Stimulated activated CD4-positive, alpha-beta T cell treated with anti-CD3 and anti-CD28 coated beads, TNF-alpha, amount 100 ng/mL, for 24 hours (primary cell): ENCODE measurements around the gene SBNO2.
"Not testable (repeated sequence)": the region's sequence is repeated elsewhere in the genome, so short reads cannot be mapped to it uniquely, and the experiment has no call there.

ENCODE experiments used
- DNase-seq, 3 experiments: peaks; one replicate each; pipeline ENCODE4 v3.0.0-alpha.2; 2020; ENCODE audit warnings: low read depth in 3 of 3

Gene SBNO2

DNA sequence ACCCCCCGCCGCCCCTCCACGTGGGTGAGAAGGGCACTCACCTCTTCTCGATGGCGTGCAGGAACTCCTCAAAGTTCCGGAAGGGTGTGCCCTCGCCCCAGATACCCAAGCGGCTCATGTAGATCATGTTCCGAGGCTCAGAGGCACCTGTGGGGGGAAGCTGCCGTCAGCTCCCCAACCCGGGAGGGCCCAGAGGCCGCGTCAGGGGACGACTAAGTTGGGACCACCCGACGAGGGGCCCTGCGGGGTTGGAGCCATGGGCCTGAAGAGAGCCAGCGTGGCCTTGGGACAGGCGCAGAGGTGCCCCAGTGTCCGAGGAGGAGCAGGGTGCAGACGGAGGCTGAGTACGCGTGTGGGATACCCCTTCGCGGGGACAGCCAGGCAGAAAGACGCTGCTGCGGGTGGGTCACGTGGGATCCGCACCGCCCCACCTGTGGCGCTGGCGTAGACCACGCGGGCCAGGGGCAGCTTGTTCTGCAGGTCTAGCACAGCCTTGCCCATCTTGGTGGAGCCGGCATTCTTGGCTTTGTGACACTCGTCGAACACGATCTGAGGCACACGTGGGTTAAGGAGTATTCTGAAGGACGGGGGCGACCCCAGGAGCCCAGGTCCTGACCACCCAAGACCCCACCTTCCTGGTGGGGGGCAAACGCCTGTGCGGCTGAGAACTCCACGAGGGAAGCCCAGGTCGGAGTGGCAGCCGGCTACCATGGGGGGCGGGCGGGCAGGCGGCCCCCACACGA, 54.4 kb downstream of the SBNO2 start:
- no peak for DNase-seq

DNA sequence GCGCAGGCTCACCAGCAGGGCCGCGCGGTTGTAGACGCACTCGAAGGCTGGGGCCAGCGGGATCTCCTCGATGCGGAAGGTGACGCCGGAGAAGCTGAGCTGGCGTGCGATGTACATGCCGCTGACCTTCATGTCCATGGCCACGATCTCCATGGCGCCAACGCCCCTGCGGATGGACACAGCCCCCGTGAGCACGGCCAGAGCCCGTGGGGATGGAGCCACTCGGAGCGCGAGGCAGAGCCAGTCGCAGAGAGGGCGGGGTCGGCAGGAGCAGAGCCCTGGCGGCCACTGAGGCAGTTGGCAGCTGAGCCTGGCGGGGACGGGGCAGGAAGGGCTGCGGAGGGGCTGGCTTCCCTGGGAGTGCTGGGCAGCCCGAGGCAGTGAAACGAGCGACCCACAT, 55.1 kb downstream of the SBNO2 start:
- no peak for DNase-seq

DNA sequence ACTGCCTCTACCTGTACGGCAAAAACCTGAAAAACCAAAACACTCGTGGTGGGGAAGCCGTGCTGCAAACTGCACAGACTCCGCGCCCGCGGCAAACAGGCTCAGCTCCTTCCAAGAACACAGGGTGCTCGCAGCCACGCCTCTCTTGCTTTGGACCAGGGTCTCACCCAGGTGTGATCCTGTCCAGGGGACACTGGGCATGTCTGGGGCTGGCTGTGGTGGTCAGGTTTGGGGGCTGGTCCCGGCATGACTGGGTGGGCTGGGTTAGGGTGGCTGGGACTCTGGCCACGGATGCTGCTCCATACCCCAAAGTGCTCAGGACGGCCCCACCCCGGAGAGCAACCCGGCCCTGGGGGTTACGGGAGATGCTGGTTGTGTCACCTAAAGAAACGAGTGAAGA, 56.4 kb downstream of the SBNO2 start:
- DNase-seq: no peak

DNA sequence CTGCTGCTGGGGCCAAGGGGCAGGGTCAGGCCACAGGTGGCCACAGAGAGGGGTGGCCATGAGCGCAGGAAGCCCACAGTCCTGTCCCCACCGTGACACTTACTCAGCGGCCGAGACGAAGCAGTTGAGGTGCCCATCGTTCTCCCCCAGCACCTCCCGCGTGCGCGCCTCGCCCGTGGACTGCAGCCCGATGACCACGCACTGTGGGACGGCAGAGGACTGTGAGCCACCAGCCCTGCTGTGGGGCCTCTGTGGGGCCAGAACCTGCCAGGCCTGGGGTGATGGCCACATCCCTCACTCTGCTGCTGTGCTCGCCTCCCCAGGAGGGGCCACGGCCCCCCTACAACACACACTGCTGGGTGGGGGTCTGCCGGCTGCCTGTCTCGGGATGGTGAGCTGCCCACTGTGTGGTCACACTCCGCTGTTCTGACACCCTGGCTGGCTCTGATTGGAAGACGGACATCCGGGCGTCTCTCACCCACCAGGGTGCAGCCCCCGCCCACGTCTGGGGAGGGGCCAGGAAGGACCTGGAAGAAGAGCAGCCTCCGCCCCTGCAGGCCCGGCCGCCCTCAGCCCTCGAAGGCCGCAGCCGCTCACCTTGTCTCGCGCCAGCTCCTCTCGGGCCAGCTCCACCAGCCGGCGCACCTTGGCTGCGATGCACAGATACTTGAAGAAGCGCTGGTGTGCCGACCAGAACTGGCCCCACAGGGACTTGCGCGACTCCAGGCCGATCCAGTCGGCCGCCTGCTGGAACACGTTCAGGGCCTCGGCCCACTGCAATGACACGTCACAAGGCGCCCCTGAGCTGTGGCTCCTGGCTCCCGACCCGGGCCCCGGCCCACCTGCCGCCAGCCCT, 57.1 kb downstream of the SBNO2 start:
- no peak for DNase-seq

DNA sequence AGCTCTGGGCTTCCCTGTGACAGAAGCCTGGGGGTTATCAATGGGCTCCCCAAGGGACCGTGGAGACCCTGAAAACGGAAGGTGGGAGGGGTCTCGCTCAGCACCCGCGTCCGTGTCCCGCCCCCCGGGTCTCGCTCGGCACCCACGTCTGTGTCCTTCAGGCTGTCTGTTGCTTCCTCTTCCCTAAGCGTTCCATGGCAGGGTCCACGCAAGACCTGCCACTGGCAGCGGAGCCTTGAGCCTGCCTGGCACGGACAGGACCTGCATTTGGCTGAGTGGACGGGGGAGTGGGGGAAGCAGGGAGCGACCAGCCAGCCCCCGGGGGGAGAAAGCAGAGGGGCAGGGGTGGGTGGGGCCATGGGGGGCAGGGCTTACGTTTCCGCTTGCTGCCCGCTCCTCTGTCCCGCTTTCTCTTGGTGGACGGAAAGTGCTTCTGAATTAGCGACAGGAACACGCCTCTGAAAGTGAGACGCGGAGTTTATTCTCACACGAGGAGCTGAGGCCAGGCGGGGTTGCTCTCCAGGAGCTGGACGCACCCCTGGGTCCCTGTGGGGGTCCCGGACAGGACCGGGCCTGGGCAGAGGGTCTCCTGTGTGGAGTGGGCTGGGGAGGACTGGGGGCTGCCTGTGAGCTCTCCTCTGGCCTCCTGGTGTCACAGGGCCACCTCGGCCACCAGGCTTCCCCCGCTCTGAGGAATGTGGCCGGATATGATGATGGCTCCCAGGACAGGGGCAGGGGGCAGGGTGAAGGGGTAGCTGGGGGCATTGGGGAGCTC, 58.2 kb downstream of the SBNO2 start:
- DNase-seq: no peak

DNA sequence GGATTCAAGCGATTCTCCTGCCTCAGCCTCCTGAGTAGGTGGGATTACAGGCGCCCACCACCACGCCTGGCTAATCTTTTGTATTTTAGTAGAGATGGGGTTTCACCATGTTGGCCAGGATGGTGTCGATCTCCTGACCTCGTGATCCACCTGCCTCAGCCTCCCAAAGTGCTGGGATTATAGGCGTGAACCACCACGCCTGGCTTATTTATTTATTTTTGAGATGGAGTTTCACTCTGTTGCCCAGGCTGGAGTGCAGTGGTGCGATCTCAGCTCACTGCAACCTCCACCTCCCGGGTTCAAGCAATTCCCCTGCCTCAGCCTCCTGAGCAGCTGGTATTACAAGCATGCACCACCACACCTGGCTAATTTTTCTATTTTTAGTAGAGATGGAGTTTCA, 59.3 kb downstream of the SBNO2 start:
- not testable (repeated sequence) for DNase-seq

DNA sequence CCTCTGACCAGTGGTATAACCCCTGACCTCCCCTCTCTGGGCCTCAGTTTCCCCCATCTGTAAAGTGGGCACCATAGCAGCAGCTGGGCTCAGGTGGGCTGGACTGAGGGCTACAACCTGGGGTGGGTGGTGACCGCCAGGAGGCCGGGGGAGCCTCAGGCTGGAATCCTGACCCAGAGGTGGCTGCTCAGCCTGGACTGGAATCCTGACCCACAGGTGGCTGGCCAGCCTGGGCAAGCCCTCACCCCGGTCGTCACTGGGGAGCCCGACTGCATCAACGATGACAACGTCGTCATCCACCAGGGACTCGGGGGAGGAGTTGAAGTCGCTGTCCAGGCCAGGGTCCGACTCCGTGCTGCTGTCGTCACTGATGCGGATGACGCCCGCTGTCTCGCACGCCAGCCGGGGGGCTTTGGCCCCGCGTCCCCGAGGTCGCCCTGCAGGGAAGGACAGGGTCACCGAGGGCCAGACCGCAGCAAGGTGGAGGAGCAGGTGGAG, 60.0 kb downstream of the SBNO2 start:
- DNase-seq: no peak

DNA sequence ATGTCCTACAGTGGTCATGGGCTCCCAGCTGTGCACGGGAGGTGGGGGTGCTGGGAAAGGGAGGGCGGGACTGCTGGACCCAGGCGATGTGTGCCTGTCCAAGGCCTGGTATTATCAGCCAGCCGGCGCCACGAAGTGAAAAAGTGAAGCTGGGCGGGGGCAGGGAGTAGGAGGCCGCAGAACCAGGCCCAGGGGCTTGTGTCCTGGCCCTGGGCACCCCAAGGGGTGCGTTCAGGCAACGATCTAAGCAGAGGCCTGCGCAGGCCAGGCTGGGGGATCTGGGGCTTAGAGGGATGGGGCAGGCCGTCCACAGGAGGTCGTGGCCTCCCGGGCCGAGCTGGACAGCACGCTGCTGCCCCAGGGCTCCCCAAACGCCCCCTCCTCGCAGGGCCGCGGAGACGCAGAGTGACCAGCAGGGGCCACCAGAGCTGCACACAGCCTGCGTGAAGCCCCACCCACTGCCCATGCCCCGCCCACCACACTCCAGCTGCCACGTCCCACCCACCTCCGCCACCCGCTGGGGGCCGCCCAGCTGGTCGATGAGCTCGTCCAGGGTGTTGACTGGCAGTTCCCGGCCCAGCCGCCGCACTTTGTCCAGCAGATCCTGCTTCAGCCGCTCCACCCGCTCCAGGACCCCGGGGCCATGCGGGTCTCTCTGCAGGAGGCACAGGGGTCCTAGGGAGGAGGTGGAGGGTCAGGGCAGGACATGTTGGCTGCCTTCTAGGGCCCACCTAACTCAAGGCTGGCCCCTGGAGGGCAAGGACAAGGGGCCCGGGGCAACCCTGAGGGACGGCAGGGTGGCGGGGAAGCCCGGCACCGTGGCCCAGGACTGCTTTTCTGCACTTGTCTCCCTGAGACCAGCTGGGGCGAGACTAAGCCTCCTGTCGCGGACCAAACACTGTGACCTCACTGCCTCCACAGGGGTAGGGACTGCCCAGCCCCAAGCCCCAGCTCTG, 60.8 kb downstream of the SBNO2 start:
- DNase-seq: peak; percentile 65 to 88 (median 65)

DNA sequence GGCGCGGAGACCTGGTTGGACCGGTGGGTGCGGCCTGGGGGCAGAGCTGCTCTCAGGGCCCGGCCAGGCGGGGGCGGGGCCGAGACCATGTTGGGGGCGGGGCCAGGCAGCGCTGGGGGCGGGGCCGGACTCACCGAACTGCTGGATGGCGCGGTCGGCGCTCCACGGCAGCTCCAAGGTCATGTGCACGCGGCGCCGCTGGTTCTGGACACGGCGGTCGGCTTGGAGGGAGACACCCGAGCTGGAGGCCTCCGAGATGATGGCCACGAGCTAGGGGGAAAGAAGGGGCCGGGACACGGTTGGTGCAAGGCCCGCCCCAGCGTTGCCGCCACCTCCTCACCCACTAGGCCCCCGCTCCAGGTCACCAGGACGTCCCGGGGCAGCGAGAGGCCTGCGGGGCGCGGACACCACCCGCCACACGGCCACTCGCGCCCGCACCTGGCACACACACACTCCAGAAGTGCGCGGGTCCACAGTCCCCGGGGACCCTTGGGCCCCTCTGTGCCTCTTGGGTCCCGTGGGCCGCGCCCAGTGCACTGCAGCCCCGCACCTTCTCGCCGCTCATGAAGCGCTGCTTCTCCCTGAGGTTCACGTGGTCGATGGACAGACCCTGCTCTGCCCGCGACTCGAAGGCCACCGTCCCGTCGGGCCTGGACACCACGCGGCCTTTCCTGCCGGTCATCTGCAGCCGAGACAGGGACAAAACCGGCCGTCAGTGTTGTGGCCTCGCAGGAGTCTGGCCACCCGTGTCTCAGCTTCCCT, 61.6 kb downstream of the SBNO2 start:
- DNase-seq: no peak

DNA sequence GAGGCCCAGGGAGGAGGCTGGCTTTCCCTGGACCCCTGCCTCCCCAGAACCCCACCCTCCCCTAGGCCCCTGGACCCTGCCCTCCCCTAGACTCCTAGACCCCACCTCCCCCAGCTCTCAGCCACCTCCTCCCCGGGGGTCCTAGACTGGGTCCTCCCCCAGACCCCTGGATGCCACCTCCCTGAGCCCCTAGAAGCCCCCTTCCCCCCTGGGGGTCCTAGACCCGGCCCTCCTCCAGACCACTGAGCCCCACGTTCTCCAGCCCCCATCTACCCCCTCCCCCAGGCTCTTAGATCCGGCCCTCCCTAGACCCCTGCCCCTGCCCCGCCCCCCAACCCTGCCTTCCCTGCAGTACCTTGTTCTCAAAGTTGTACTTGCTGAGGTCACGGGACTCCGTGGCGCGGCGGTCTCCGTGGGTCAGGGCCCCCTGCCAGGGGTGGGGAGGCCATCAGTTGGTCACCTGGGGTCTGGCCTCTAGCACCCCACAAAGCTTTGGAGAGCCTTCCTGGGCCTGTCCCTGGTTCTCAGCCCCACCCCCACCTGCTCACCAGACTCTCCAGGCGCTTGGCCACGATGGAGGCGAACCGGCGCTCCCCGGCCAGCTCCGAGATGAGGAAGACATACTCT, 62.3 kb downstream of the SBNO2 start:
- no peak for DNase-seq

DNA sequence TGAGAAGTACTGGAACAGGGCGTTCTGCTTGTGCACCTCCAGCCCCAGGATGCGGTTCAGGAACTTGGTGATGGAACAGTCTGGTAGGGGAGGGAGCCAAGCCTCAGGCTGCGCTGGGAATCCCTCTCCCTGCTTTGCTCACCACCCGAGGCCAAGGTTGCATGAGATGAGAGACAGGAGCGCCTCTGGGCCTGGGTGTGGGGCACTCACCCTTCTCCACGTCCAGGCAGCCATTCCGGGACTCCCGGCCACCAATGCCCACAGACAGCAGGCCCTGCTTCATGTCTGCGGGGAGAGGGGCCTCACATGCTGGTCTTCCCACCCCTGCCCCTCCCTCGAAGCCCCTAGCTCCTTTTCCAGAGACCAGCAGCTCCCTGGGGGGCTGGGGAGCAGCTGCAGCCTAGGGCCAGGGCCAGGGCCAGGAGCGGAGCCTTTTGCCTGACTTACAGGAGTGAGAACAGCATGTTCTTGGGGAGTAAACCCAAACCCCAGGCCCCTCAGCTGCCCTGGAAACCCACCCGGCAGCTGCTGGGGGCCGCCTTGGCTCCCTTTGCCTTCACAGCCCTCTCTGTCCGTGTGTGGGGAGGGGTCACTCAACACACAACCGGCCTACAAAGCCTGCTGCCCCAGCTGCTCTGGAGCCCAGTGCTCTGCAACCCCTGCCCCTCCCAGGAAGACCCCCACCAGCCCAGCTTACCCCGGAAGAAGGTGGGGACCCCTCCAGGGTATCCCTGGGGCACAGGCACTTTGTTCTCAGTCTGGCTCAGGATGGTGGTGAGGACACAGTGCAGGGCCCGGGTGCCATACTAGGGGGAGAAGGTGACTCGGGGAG, 63.0 kb downstream of the SBNO2 start:
- DNase-seq: no peak

DNA sequence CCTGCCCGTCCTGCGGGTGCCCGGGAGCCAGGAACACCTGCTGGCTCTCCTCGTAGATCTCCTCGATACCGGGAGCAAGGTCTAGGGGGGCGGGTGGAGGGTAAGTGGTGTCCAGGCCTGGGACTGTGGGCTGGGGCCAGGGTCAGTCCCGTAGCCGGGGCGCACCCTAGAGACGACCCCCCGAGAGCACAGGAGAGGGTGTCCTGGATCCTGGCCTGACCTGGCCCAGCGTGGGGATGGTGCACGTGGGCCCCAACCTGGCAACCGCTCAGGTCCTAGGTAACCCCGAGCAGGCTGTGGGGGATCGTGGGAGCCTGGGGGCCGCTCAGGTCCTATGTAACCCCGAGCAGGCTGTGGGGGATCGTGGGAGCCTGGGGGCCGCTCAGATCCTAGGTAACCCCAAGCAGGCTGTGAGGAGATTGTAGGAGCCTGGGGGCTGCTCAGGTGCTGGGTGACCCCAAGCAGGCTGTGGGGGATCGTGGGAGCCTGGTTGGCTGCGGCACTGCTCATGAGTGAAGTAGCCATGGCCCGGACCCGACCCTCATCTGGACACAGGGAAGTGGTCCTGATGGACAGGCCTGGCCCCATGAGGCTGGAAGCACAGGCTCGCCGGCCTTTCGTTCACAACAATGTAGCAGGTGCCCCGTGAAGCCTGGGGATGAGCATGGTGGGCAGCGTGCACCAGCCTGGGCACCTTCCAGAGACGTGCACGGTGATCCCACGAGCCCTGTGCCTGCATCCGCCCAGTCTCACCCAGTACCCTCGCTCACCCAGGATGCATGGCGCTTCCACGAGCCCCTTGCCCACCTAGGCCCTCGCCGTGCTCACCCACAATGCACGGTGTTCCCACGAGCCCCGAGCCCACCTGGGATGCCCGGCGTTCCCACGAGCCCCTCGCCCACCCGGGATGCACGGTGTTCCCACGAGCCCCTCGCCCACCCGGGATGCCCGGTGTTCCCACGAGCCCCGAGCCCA, 64.1 kb downstream of the SBNO2 start:
- DNase-seq: no peak

DNA sequence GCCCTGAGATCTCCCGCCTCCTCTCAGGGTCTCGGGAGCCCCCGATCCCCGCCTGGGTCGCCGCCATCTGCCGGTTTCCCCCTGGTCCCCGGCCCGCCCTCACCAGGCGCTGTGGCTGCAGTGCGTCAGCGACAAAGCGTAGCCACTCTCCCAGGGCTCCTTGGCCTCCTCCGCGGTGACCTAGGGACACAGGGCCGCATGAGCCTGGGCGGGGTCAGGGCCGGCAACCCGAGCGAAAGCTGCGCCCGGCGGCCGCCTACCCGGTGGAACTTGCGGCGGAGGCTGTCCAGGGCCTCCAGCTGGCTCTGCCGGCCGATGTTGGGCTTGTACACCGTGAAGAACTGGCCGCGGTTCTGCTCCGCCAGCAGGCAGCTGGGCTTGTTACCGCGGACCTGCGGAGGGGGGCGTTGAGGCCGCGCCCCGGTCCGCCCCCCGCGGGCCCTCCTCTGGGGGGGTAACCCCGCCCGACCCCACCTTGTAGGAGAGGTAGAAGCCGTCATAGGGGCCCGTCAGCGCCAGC, 65.0 kb downstream of the SBNO2 start:
- no peak for DNase-seq

DNA sequence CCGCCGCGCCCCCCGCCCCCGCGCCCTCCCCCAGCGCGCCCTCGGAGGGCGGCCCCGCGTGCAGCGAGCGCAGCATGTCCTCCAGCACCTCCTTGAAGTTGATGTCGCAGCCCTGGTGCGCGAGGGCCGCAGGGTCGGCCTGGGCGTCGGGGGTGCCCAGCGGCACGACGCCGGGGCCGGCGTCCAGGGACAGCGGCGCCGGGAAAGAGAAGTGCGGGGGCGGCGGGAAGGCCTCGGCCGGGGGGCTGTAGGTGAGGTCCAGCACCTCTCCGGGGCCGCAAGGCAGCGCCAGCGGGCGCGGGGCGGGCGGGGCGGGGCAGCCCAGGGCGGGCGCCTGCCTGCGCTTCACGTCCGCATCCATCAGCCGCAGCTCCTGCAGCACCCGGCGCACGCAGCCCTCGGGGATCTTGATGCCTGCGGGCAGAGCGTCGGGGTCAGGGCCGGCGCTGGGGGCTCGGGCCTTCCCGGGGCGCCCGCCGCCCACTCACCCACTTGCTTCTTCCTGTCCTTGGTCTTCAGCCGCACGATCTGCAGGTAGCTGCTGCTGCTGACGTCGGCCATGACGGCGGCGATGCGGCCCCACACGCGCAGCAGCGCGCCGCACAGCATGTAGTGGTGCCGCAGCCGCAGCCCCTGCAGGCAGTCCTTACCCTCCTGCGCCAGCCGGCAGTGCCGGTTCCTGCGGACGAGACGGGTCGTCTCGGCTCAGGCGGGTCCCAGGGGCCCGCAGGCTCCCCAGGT, 65.6 kb downstream of the SBNO2 start:
- no peak for DNase-seq

DNA sequence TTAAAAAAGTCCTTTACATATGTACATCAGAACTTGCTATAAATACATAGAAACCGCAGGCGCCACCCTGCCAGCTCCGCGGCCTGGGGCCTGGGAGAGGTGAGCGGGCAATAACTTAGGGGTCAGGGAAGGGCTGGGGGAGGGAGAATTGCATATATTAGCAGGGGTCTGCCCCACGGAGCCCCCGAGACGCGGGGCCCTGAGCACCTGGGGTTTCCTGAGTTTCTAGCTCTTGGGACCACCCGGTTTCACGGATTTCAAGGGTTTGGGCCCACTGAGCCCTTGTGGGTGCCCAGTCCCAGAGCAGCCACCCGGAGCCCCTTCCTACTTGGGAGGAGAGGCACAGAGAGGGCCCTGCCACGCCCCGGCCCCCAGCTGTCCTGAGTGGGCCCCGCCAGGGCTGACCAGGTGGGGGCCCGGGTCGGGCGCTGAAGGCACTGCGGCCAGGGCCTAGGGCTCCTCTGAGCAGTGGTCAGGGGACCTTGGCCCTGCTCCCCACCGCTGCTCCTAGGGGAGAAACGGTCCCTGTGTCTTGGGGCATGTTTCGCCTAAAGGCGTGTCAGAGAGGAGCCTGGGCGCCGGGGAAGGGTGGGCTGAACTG, 66.3 kb downstream of the SBNO2 start:
- no peak for DNase-seq
